Keratinocyte (primary cell): ENCODE data around the gene JAK1. TPM values are rescaled to one million over a fixed set of nuclear protein-coding genes. Genes with fewer than 3 reads are reported as not detected.
A peak's percentile ranks its signal among the peaks of the same experiment; 100 is the strongest.

ENCODE experiments used
- DNase-seq: peaks from one replicate; pipeline ENCODE4 v3.0.0-alpha.2; 2011; ENCODE audit warnings: low read depth, missing footprints, low spot score
- FAIRE-seq: peaks from 2 replicates; lab custom pipeline; 2011; peaks lifted over from hg19 to GRCh38; lab: Jason Lieb, UNC
- H2AFZ ChIP-seq: 2 replicates; pipeline ENCODE4 v1.6.0; 2012; ENCODE audit warnings: low read length, control low read depth, inconsistent platforms; ENCODE audit not compliant: control insufficient read depth
- H3K27ac ChIP-seq: 2 replicates; pipeline ENCODE4 v1.5.1; 2011; ENCODE audit warnings: low read length; ENCODE audit not compliant: control insufficient read depth, insufficient read depth
- H3K27me3 ChIP-seq: 3 replicates; pipeline ENCODE4 v1.6.0; 2011; ENCODE audit warnings: low read length; ENCODE audit not compliant: control insufficient read depth, insufficient read depth; ENCODE audit errors: extremely low read depth
- H3K36me3 ChIP-seq, 2 experiments: 2 replicates in 1 of 2; 3 replicates in 1 of 2; pipeline ENCODE4 v1.5.1; 2011; ENCODE audit warnings: low read length in 2 of 2, mild to moderate bottlenecking in 1 of 2; ENCODE audit not compliant: control insufficient read depth in 2 of 2, insufficient read depth in 2 of 2; ENCODE audit errors: extremely low read depth in 1 of 2
- H3K4me1 ChIP-seq: 3 replicates; pipeline ENCODE4 v1.5.1; 2011; ENCODE audit warnings: low read length; ENCODE audit not compliant: control insufficient read depth, insufficient read depth; ENCODE audit errors: extremely low read depth
- H3K4me2 ChIP-seq: 3 replicates; pipeline ENCODE4 v1.6.0; 2011; ENCODE audit warnings: low read depth, low read length; ENCODE audit not compliant: control insufficient read depth, insufficient read depth; ENCODE audit errors: extremely low read depth
- H3K4me3 ChIP-seq, 3 experiments: fragments of 200-600 bp in 1 of 3; sonication (generic) in 1 of 3; 2 replicates in 2 of 3; 3 replicates in 1 of 3; pipeline ENCODE4 v1.5.1; 2011 to 2016; ENCODE audit warnings: low read length in 3 of 3, mild to moderate bottlenecking in 3 of 3, control low read depth in 2 of 3, inconsistent platforms in 1 of 3, low read depth in 1 of 3, mixed read lengths in 1 of 3, mixed run types in 1 of 3, moderate library complexity in 1 of 3; ENCODE audit not compliant: control insufficient read depth in 2 of 3, insufficient read depth in 2 of 3; ENCODE audit errors: extremely low read depth in 1 of 3
- H3K79me2 ChIP-seq: 2 replicates; pipeline ENCODE4 v1.6.0; 2012; ENCODE audit warnings: low read length; ENCODE audit not compliant: control insufficient read depth, insufficient read depth
- H3K9ac ChIP-seq: 3 replicates; pipeline ENCODE4 v1.6.0; 2011; ENCODE audit warnings: low read length; ENCODE audit not compliant: control insufficient read depth, insufficient read depth; ENCODE audit errors: extremely low read depth
- H3K9me1 ChIP-seq: 3 replicates; pipeline ENCODE4 v1.6.0; 2011; ENCODE audit warnings: low read length; ENCODE audit not compliant: control insufficient read depth, insufficient read depth; ENCODE audit errors: extremely low read depth
- H3K9me3 ChIP-seq: 2 replicates; pipeline ENCODE4 v1.5.1; 2012; ENCODE audit warnings: low read depth, low read length; ENCODE audit not compliant: control insufficient read depth
- H4K20me1 ChIP-seq: 3 replicates; pipeline ENCODE4 v1.6.0; 2011; ENCODE audit warnings: low read length; ENCODE audit not compliant: control insufficient read depth, insufficient read depth; ENCODE audit errors: extremely low read depth
- CTCF ChIP-seq, 3 experiments: IDR thresholded peaks in 1 of 3; conservative IDR thresholded peaks in 1 of 3; optimal IDR thresholded peaks in 1 of 3; 2 replicates in 2 of 3; 3 replicates in 1 of 3; pipeline versions ENCODE3 to v1.5.1; 2011; ENCODE audit warnings: low read length in 3 of 3, mild to moderate bottlenecking in 3 of 3, moderate library complexity in 2 of 3, control low read depth in 1 of 3, inconsistent platforms in 1 of 3; ENCODE audit not compliant: insufficient read depth in 2 of 3; ENCODE audit errors: extremely low read depth in 1 of 3
- EZH2 ChIP-seq: IDR thresholded peaks from one replicate; pipeline ENCODE4 v1.6.1; 2012; ENCODE audit warnings: inconsistent platforms, mild to moderate bottlenecking, low read length, moderate library complexity
- dilution Hi-C: fragments of 300-500 bp; cut with MboI; formaldehyde crosslinking; loops from one replicate; pipeline ENCODE4 v1.7.0; 2020; ENCODE audit warnings: low sequenced_read_pairs; ENCODE audit not compliant: extremely low pct_ligation_motif_present
- polyA plus RNA-seq, 5 experiments: library from polyadenylated mRNA; depleted of rRNA in 3 of 5; stranded (reverse) in 3 of 5; stranded (forward) in 1 of 5; unstranded in 1 of 5; fragments of >200 nt; gene quantifications; 1 replicate in 1 of 5; 2 replicates in 3 of 5; 3 replicates in 1 of 5; pipeline versions ENCODE4 v1.2.1 to v1.2.3, GENCODE V29; 2011 to 2012; ENCODE audit warnings: missing spikeins in 2 of 5, low read depth in 1 of 5, low replicate concordance in 1 of 5

Gene JAK1
- polyA plus RNA-seq, 1 donor (not counting 4 experiments of a cell fraction or from before 2014, with no cell fraction given), result 50.9 TPM

GRCh38 chr1:64956733-64957441 lies 9.5 kb downstream of the JAK1 start:
- Histone ChIP-seq H3K9me1 (no peaks in the 10 kb centered on the region), H4K20me1 (no peaks in the 10 kb centered on the region), H3K79me2 (peaks cover 65% of the 10 kb centered on the region), H3K4me2 (no peak overlapping the region), H3K27me3 (no peaks in the 10 kb centered on the region), H3K9me3 (no peaks in the 10 kb centered on the region), H3K9ac (no peak overlapping the region), H3K4me1 (peaks cover 25% of the 10 kb centered on the region), H3K27ac (peak overlapping the region; percentile 22), H3K4me3 (no peak overlapping the region), H3K36me3 (no peaks in the 10 kb centered on the region), H2AFZ (no peak overlapping the region)
- TF ChIP-seq CTCF (optimal IDR thresholded peaks at IDR 0.05 in 1 of 3, IDR thresholded peaks at IDR 0.05 in 1 of 3, conservative IDR thresholded peaks at IDR 0.05 in 1 of 3; ENCODE audit: extremely low read depth in 1 of 3, insufficient read depth in 2 of 3, low read length in 3 of 3) (no peak), EZH2 (no peak)
- dilution Hi-C loops, result no loop called here
- FAIRE-seq, result no peak
- DNase-seq, result no peak

- peaks cover 29% of the 10 kb centered on the region for H3K4me1 ChIP-seq
- H2AFZ ChIP-seq, result no peak overlapping the region
- H3K9ac ChIP-seq, result no peak overlapping the region
- dilution Hi-C loops, result no loop called here
- peak overlapping the region; percentile 22 for H3K27ac ChIP-seq
- H3K9me1 ChIP-seq, result no peaks in the 10 kb centered on the region
- H3K4me3 ChIP-seq, result no peak overlapping the region
- no peak overlapping the region for H3K4me2 ChIP-seq
- DNase-seq (no peak), FAIRE-seq (no peak)
- TF ChIP-seq CTCF (optimal IDR thresholded peaks at IDR 0.05 in 1 of 3, IDR thresholded peaks at IDR 0.05 in 1 of 3, conservative IDR thresholded peaks at IDR 0.05 in 1 of 3; ENCODE audit: extremely low read depth in 1 of 3, insufficient read depth in 2 of 3, low read length in 3 of 3) (no peak), EZH2 (no peak)
- H3K27me3 ChIP-seq, result no peaks in the 10 kb centered on the region
- no peaks in the 10 kb centered on the region for H3K9me3 ChIP-seq
- H3K36me3 ChIP-seq, result no peaks in the 10 kb centered on the region
- no peaks in the 10 kb centered on the region for H4K20me1 ChIP-seq
- H3K79me2 ChIP-seq, result peaks cover 61% of the 10 kb centered on the region
These were observed 10.2 kb downstream of the JAK1 start for GRCh38 chr1:64956010-64956640.
